OCI-LY3 (cell line): ENCODE measurements around the gene SWAP70.

ENCODE experiments used
- CTCF ChIP-seq: fragments of 200-600, 300-600 bp; sonication (generic); IDR thresholded peaks from 2 replicates; pipeline ENCODE4 v1.5.1; 2014; ENCODE audit warnings: antibody characterized with exemption, low read length, low read depth
- EZH2phosphoT487 ChIP-seq: fragments of 200-600 bp; shearing (Covaris generic); IDR thresholded peaks from 2 replicates; pipeline ENCODE4 v1.6.1; 2018; ENCODE audit warnings: antibody characterized with exemption, mixed run types, low read depth

GRCh38 chr11:9669954-9670353 is 6.1 kb downstream of the SWAP70 start:
- TF ChIP-seq CTCF (no peak), EZH2phosphoT487 (no peak)
